T1000 (cell line): ENCODE measurements around the gene NAV2.

Experiments used
- DNase-seq: peaks from one replicate; lab custom pipeline; 2025; ENCODE audit warnings: mixed read lengths; lab: John Stamatoyannopoulos, UW

NAV2 gene

DNA sequence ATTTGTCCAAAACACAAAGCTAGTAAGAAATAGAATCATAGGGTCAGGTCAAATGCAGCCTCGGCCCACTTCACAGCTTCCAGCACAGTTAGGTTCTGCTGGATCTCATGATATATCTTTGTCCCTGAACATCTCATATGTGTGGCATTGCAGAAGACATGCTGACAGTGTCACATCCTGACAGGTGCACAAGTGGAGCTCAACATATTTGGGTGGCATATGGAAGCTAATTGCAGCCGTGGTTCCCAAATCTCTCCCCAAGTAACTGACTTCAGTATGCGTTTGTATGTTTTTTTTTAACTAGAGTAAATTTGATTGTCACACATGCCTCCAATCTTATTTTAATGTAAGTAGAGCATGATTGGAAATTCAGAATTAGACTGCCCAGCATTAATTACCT, 33.4 kb downstream of the NAV2 start:
- no peak for DNase-seq

DNA sequence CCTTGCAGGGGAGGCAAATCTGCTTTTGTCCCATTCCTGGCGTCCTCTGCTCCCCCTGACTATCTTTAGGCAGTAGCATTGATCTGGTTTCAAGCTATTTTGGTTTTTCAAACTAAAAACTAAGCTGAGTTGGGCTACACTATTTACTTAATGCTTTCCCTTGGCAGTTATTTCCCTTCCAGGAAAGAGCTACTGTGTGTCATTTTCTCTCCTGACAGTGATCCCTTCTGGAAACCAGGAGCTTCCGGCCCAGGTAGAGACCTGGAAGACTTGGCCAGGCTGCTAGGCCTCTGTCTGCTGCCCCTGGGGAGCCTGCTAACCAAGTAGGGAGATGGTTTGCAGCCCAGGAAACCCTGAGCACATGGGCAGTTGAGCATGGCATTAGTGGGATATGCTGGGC, 35.0 kb downstream of the NAV2 start:
- DNase-seq = no peak

- no peak for DNase-seq
Measured at GRCh38 chr11:19751055-19751454, 38.4 kb downstream of the NAV2 start.

- DNase-seq = no peak
Measured at GRCh38 chr11:19753451-19754106, 40.9 kb downstream of the NAV2 start.

DNA sequence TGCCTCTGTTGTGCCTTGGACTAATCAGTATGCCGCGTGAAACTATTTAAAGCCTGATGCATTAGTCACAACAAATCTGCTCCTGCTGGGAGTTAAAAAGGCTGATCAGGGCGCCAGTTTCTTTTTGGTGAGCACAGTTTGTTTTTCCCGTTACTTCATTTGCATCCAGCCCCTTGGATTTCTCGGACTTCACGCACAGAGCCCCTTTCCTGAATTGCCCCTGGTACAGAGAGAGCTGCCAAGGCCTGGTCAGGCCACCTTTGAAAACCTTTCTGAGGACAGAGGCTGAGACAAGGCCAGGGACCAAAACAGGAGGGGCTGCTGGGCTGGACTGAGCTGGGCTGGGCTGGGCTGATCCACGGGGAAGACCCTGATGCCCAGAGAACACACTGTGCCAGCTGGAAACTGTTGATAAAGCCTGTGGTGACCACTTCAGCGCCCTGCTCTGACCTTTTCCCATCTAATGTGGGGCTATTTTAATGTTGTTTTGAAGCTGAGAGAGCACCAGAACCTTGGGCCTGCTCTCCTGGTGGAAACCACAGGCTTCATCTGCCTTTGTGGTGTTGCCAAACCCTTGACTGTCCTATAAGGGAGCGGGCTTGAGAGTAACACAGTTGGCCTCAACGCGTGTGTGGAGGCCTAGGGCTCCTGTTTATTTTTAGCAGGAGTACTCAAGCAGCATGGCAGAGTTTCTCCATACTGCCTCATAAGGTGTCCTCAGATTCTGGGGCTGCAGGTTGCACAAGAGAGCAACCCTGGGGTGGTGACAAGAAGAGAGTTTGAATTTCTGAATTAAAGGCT, 44.2 kb downstream of the NAV2 start:
- no peak for DNase-seq

- DNase-seq = no peak
Measured at GRCh38 chr11:19759389-19759788, 46.8 kb downstream of the NAV2 start.

DNA sequence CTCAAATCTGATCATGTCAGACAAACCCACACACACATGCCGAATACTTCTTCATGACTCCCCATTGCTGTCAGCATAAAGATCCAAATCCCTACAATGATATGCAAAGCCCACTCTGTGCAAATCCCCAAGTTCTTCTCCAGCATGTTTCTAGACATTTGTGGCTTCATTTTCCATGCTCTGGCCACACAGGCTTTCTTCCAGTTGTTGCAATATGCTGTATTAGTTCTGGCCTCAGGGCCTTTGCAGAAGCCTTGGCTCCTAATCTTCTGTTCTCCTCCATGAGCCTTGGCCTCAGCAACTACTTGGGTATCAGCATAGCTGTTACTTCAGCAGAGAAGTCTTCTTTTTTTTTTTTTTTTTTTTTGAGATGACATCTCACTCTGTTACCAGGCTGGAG, 49.6 kb downstream of the NAV2 start:
- DNase-seq = no peak

DNA sequence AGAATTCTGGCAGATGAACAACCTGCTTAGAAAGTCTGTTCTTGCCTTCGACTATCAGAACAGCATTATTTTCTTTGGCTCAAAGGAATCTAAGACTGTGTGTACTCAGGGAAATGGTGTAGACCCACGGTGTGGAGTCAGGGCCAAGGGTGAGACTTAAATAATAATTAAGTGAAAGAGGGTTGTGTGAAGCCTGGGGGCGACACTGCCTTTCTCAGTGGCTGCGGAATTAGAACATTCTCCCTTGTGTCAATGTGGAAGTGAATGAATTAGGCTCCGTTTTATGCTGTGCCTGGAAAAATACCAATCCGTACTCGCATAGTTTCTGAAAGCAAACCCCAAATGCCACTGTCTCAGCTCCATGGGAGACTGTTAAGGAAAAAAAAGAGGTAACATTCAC, 50.7 kb downstream of the NAV2 start:
- DNase-seq = no peak

- no peak for DNase-seq
Measured at GRCh38 chr11:19766206-19766605, 53.6 kb downstream of the NAV2 start.

GRCh38 chr11:19766810-19767209, 54.2 kb downstream of the NAV2 start:
- no peak for DNase-seq

GRCh38 chr11:19767627-19768151, 55.1 kb downstream of the NAV2 start:
- no peak for DNase-seq

GRCh38 chr11:19768197-19768596, 55.6 kb downstream of the NAV2 start:
- no peak for DNase-seq

DNA sequence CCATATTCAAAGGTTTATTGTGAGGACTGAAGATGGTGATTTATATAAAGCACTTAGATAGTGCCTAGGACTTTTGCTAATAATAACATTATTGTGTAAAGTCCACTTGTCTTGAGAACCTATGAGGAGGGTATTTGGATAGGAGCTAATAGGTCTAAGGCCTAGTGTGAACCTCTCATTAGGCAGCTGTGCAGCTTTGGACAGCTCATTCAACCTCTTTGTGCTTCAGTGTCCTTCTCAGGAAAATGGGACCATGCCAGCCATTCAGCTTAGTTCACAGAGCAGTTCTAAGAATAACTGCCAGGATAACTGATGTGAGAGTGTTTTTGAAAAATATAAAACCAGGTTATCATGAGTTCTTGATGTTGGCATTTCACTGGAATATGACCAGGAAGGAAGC, 56.2 kb downstream of the NAV2 start:
- no peak for DNase-seq

DNA sequence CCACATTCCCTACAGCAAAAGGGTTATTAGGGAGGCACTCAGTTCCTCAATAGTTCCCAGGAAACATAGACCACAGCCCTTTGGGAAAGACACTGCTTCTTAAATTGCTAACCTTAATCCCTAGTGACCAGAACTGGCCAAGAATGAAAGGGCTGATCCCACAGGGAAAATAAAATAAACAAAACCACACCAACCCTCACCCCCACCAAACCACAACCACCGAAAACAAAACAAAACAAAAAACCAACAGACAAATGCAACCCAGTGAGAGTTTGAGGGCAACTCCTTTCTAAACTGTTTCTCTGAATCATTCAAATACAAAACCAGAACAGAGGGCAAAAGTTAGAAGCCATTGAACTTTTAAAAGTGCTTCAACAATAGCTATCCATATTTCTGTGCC, 57.2 kb downstream of the NAV2 start:
- DNase-seq = no peak

- DNase-seq = no peak
Measured at GRCh38 chr11:19770277-19770676, 57.6 kb downstream of the NAV2 start.

DNA sequence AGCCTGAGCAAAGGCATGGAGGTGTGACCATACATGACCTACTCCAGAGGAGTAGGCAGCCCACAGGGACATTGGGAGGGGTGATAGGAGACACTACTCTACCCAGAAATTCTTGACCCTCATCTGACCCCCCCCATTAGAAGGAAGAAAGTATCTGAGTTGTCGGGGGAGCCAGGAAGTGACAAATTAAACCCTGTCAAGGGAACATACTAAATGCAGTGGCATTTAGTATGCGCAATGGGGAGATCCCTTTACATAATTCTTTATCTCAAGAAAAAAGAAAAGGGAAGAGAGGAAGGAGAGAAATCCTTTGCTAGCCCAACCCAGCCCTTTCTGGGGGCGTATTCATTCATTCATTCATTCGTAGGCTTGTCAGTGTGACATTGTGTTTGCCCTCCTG, 58.8 kb downstream of the NAV2 start:
- no peak for DNase-seq

DNA sequence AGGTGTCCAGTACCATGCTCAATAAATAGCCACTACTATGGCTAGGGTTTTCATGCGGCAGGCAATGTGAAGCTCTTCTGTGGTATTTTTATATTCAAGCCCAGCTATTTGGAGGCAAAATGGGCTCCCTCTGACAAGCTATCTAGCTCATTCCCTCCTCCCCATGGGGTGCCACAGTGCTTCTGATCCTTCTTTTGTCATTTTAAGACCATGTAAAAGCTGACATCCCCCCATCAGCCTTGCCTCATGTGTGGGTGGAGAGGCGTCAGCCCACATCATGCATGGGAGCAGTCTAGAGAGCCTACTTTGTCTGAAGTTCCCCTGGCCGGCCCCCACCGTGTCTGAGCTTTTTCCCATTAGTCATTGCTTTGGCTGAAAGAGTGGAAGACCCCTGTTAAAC, 59.8 kb downstream of the NAV2 start:
- no peak for DNase-seq

- DNase-seq = no peak
Measured at GRCh38 chr11:19774329-19774728, 61.7 kb downstream of the NAV2 start.

DNA sequence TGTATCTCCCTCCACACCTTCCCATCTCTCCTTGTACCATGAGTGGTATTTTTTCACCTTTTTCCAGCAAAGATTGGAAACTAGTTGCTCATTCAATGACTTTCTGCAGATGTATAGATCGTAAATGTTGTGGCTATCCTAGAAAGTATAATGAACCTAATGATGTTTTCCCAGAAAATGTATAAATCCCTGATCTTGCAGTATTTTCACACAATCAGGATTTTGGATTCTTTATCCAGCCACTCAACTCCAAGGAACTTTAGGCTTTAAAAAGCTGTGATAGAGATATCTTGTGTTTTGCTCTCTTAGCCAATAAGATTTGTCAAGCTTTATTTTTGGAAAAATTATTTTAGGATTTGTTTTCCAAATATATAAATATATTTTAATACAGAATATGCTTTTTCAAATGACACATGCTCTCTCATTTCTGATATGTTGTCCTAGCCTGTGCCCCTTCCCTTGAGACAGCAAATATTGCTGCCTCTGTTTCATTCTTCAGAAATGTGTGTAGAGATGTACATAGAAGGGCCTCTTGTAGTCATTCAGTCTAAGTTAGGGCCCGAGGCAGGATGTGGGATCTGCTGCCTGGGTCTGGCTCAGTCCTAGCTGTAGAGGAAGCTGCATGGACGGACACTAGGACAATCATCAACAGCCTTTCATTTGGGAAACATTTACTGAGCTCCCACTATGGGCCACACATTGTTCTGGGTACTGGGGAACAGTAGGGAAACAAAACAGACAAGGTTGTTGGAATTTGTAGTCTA, 62.4 kb downstream of the NAV2 start:
- no peak for DNase-seq

DNA sequence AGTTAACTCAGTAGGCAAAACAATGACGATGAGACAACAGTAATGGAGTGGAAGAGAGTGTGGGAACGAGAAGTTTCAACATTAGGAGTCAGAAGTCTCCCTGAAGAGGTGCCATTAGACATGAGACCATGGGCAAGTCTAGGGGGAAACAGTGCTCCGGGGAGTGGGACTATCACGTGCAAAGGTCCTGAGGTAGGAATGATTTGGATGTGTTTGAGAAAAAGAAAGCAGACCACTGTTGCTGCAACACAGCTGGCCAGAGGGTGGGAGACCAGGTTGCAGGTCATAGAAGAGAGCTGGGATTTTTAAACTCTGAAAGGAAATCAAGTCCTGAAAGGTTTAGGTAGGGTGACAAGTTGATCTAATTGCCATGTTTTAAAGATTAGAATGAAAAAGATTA, 63.0 kb downstream of the NAV2 start:
- no peak for DNase-seq

GRCh38 chr11:19777039-19777376, 64.4 kb downstream of the NAV2 start:
- DNase-seq = no peak

- DNase-seq = no peak
Measured at GRCh38 chr11:19777377-19778102, 64.9 kb downstream of the NAV2 start.
